Chondrocyte (in vitro differentiated cells): ENCODE data around the gene ZNF687. TPM values are rescaled to one million over a fixed set of nuclear protein-coding genes. Genes with fewer than 3 reads are reported as not detected.
"Not testable (repeated sequence)": the region's sequence is repeated elsewhere in the genome, so short reads cannot be mapped to it uniquely, and the experiment has no call there.

Experiments
- DNase-seq: peaks from one replicate; pipeline ENCODE4 v3.0.0; 2021; ENCODE audit warnings: mixed read lengths, low spot score
- H3K27ac Mint-ChIP-seq: one replicate; pipeline ENCODE4 v1.8.0; 2021; ENCODE audit warnings: mild to moderate bottlenecking, moderate library complexity, mixed read lengths; ENCODE audit not compliant: unreplicated experiment
- H3K27me3 Mint-ChIP-seq: 2 replicates; pipeline ENCODE4 v1.8.0; 2021; ENCODE audit warnings: low read depth, mixed read lengths
- H3K36me3 Mint-ChIP-seq: 2 replicates; pipeline ENCODE4 v1.8.0; 2021; ENCODE audit warnings: low read depth, mixed read lengths
- H3K4me1 Mint-ChIP-seq: 2 replicates; pipeline ENCODE4 v1.8.0; 2021; ENCODE audit warnings: low read depth, mild to moderate bottlenecking, mixed read lengths
- H3K4me3 Mint-ChIP-seq: one replicate; pipeline ENCODE4 v1.8.0; 2021; ENCODE audit warnings: mild to moderate bottlenecking, moderate library complexity, mixed read lengths; ENCODE audit not compliant: unreplicated experiment
- H3K9me3 Mint-ChIP-seq: 2 replicates; pipeline ENCODE4 v1.8.0; 2021; ENCODE audit warnings: low read depth, mixed read lengths
- CTCF ChIP-seq: fragments of 200-600 bp; sonication (generic); IDR thresholded peaks from 2 replicates; pipeline ENCODE4 v1.5.0; 2021; ENCODE audit warnings: antibody characterized with exemption, mild to moderate bottlenecking, moderate library complexity
- total RNA-seq: library from RNA; stranded (reverse); gene quantifications from 3 replicates; pipeline ENCODE4 v1.2.1, GENCODE V29; 2021

Gene ZNF687
- total RNA-seq, 1 donor from 2014 or later: 18.6 TPM

GRCh38 chr1:151273924-151274466, 8.1 kb upstream of the ZNF687 start:
- no peak for TF ChIP-seq CTCF
- Mint-ChIP-seq H3K27me3 (no peaks in the 10 kb centered on the region), H3K4me1 (peaks cover 6% of the 10 kb centered on the region), H3K9me3 (no peaks in the 10 kb centered on the region), H3K27ac (no peak overlapping the region), H3K4me3 (no peak overlapping the region), H3K36me3 (peaks cover 13% of the 10 kb centered on the region)
- peak; percentile 8 for DNase-seq

- H3K4me3 Mint-ChIP-seq, H3K27ac Mint-ChIP-seq, H3K27me3 Mint-ChIP-seq, H3K4me1 Mint-ChIP-seq, H3K9me3 Mint-ChIP-seq: not testable (repeated sequence)
- H3K36me3 Mint-ChIP-seq: peaks cover 10% of the 10 kb centered on the region
- peak; percentile 37 for DNase-seq
These were observed 6.8 kb upstream of the ZNF687 start for GRCh38 chr1:151275341-151275740.

- peaks cover 5% of the 10 kb centered on the region for H3K36me3 Mint-ChIP-seq
- no peak for DNase-seq
- H3K9me3 Mint-ChIP-seq: no peaks in the 10 kb centered on the region
- TF ChIP-seq CTCF: no peak
- no peak overlapping the region for H3K4me3 Mint-ChIP-seq
- peaks cover 6% of the 10 kb centered on the region for H3K4me1 Mint-ChIP-seq
- no peak overlapping the region for H3K27ac Mint-ChIP-seq
- no peaks in the 10 kb centered on the region for H3K27me3 Mint-ChIP-seq
These were observed 4.8 kb upstream of the ZNF687 start for GRCh38 chr1:151277249-151277648.

DNA sequence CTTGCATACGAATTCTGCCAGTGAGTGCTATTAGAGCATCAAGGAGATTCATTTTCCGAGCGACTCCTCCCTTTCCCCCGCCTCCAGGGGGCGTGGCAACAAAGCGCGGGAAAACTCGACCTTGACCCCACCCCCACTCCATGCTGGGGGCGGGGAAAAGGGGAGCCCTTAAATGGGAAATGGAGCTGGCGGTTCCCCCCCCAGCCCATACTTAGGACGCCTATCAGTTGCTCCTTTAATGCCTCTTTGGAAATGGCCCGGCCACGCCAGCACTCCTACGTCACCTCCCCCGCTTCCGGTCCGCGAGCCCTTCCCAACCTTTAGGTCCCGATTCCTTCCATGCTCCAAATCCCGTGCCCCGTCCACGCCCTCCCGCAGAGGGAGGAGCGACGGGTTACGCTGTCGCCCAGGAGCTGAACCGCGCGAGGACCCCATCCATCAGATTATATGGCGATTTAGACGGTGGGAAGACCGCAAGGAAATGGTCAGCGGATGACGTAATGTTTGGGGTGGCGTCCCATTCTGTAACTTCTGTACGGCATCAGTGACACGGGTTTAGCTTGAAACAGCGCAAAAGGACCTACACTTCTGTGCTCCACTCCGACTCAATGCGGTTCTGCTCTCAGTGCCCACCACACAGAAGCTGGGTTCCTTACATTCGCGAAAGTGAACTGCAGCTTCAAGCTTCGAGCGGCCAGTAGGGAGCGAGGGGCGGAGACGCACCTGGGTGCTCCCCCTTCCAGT, 702 bp upstream of the ZNF687 start:
- Mint-ChIP-seq H3K27me3 (no peaks in the 10 kb centered on the region), H3K36me3 (peaks cover 5% of the 10 kb centered on the region), H3K4me3 (peak overlapping the region; percentile 95), H3K9me3 (no peaks in the 10 kb centered on the region), H3K4me1 (peaks cover 18% of the 10 kb centered on the region), H3K27ac (peak overlapping the region; percentile 100)
- TF ChIP-seq CTCF: peak; percentile 67
- no peak for DNase-seq

- Mint-ChIP-seq H3K36me3 (peaks cover 8% of the 10 kb centered on the region), H3K27ac (peak overlapping the region; percentile 80), H3K4me3 (peak overlapping the region; percentile 95), H3K9me3 (no peaks in the 10 kb centered on the region), H3K4me1 (peaks cover 18% of the 10 kb centered on the region), H3K27me3 (no peaks in the 10 kb centered on the region)
- peak; percentile 92 for DNase-seq
- no peak for TF ChIP-seq CTCF
These were observed 1.0 kb downstream of the ZNF687 start for GRCh38 chr1:151282883-151283725.
